Astrocyte of the hippocampus (primary cell): ENCODE data around the gene LCA5L.
A peak's percentile ranks its signal among the peaks of the same experiment; 100 is the strongest.
"Not testable (repeated sequence)": the region's sequence is repeated elsewhere in the genome, so short reads cannot be mapped to it uniquely, and the experiment has no call there.

Source experiments
- DNase-seq: peaks from one replicate; pipeline ENCODE4 v3.0.0; 2011; ENCODE audit warnings: low read depth, low spot score

Gene LCA5L

GRCh38 chr21:39387461-39388037 lies 58.0 kb downstream of the LCA5L start:
- peak; percentile 95 for DNase-seq

DNA sequence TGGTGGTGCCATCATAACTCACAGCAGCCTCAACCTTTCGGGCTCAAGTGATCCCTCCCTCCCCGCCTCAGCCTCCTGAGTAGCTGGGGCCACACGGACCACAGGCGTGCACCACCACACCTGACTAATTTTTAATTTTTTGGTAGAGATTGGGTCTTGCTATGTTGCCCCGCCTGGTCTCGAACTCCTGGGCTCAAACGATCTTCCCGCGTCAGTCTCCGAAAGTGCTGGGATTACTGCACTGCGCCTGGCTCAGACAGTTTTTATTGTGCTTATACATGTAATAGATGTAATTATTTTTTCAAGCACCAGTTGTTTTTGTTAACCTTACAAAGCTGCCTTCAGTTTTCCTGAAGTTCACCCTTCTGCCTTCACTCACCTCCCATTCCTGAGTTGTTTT lies 58.7 kb downstream of the LCA5L start:
- DNase-seq, result no peak

DNA sequence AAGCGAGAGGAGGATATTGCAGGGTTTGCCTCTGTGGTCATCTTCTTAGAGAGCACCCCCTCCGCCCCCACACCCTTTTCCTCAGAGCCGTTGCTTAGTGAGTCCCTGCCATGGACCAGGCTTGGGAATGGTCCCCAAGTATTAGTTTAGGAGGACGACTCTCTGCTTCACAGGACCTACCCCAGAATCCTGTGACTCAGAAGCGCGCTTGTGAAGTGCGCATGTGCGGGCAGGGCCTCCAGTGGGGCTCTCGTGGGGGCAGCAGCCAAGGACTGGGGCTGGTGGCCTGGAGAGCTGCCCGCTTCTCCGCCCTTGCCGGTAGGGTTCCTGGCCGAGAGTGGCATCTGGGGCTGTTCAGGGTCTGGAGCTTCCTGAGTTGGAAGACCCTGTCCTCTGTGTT lies 59.4 kb downstream of the LCA5L start:
- DNase-seq, result peak; percentile 30

DNA sequence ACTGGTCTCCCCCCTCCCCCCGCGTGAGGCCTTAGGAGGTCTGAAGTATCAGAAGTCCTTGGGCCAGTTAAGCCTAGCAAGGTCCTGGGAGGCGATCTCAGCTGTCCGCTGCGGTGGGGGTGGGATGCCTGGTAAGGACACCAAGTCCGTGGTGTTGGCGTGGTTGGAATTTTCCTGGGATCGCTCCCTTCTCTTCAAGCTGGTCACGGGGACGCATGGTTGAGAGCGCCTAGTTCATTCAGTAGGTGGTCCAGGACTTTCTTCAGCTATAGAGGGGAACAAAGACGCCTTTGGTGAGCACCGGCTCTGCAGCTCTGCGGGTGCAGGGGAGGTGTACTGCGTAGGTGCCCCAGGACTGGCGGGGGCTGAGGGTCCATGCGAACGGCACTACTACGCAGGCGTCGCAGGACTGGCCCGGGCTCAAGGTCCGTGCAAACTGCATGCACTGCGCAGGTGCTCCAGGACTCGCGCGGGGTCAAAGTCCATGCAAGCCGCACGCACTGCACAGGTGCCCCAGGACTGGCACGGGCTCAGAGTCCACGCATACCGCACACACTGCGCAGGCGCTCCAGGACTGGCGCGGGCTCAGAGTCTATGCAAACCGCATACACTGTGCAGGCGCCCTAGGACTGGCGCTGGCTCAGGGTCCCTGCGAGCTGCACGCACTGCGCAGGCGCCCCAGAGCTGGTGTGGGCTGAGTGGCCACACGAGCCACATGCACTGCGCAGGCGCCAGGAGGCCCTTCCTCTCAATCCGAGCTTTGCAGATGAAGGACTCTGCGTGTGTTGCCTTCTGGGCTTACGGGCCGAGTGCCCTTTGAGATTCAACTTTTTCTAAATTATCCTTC lies 60.1 kb downstream of the LCA5L start:
- DNase-seq, result peak; percentile 90

GRCh38 chr21:39384674-39385298 lies 60.8 kb downstream of the LCA5L start:
- DNase-seq, result no peak

DNA sequence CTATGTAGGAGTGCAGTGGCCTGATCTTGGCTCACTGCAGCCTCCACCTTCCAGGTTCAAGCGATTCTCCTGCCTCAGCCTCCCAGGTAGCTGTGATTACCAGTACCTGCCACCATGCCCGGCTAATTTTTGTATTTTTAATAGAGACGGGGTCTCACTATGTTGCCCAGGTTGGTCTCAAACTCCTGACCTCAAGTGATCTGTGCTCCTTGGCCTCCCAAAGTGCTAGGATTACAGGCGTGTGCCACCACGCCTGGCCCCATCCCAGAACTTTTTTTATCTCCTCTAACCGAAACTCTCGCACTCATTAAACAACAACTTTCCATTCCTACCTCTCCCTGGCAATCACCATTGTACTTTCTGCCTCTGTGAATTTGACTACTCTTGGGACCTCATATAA lies 63.5 kb downstream of the LCA5L start:
- not testable (repeated sequence) for DNase-seq

DNA sequence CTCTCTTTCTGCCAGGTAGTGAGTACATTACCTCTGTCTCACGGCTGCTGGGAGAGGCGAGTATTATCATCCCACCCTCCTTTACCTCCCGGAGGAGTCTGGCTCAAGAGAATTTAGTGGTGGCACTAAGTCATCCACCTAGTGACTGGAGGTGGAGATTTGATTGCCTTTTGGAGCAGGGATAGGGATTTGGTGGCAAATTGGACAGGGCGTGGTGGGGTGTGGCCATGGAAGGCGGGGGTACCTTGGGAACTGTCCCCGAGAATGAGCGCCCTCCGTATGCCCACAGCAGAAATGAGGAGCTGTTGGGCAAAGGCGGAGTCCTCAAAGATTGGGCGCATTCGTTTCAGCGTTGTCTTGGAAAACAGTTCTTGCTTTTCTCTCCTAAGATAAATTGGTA lies 64.6 kb downstream of the LCA5L start:
- DNase-seq, result no peak

GRCh38 chr21:39379986-39380891 lies 65.3 kb downstream of the LCA5L start:
- DNase-seq, result peak; percentile 99

DNA sequence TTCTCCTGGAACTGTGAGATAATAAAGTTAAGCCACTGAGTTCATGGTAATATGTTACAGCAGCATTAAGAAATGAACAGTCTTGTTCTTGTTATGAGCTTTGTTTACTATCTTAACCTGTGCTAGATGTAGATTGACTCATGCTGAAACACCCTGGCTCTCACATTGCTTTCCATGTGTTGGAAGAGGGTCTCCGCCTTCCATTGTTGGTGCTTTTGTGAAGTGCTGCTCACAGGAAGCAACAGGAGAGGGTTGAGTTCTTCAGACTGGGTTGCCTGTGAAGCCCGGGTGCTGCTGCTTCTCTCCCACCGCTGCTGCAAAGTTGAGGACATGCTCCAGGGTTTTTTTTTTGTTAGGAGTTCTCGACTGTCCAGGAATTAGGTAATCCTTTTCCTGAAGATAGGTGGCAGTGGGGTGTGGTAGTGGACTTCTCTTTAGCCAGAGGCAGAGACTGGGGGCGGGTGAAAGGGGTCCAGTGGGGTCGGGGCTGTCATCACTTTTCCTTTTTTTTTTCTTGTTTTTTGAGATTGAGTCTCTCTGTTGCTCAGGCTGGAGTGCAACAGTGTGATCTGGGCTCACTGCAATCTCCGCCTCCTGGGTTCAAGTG lies 68.0 kb downstream of the LCA5L start:
- DNase-seq, result no peak

- no peak for DNase-seq
Observed at GRCh38 chr21:39375446-39375845, 70.1 kb downstream of the LCA5L start.

DNA sequence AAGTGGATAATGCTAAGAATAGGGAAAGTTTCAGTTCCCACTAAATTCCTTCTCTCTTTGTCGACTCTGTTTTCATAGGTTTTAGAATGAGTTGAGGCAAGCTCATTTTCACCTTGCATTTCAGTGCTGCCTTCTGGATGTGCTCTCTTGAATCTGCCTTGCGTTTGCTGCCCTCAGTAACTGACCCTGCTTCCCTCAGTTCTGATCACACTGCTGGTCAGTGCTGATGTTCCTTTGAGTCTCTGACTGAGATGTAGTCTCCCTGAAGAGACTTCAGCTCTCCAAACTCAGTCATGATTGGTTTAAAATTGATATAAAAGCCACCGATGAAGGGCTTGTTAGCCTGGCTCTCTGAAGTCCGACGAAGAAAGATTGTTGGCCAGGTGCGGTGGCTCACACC lies 71.5 kb downstream of the LCA5L start:
- DNase-seq, result no peak

DNA sequence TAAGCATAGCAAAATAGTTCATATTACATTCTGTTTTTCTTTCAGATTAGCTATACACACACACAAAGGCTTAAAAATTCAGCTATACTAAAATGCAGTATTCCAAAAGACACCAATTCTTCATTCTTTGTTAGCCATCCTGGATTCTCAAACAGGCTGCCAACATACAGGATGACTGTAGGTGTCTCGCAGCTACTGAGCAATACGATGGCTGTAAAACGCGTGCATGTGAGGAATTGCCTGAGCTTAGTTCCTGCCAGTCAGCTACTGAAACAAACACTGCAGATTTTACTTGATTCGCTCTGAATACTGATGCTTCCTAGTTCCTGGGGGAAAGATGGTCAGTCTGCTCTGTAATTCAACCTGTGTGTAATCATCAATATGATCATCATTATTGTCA lies 71.9 kb downstream of the LCA5L start:
- DNase-seq, result peak; percentile 56

GRCh38 chr21:39369896-39370288 lies 75.7 kb downstream of the LCA5L start:
- DNase-seq, result not testable (repeated sequence)

GRCh38 chr21:39367783-39368182 lies 77.8 kb downstream of the LCA5L start:
- no peak for DNase-seq

- no peak for DNase-seq
Observed at GRCh38 chr21:39366563-39366962, 79.0 kb downstream of the LCA5L start.

- DNase-seq, result no peak
Observed at GRCh38 chr21:39364949-39365348, 80.6 kb downstream of the LCA5L start.

GRCh38 chr21:39363607-39364555 lies 81.7 kb downstream of the LCA5L start:
- DNase-seq, result no peak

GRCh38 chr21:39362733-39363132 lies 82.8 kb downstream of the LCA5L start:
- no peak for DNase-seq

GRCh38 chr21:39359382-39359781 lies 86.2 kb downstream of the LCA5L start:
- DNase-seq, result no peak
